ENCODE results near the gene KLHL11. TPM values are rescaled to one million over a fixed set of nuclear protein-coding genes. Genes with fewer than 3 reads are reported as not detected.

The KLHL11 gene
- total and polyA plus RNA-seq, 4 donors: 0.68 to 12.6 (median 7.1) TPM

DNA sequence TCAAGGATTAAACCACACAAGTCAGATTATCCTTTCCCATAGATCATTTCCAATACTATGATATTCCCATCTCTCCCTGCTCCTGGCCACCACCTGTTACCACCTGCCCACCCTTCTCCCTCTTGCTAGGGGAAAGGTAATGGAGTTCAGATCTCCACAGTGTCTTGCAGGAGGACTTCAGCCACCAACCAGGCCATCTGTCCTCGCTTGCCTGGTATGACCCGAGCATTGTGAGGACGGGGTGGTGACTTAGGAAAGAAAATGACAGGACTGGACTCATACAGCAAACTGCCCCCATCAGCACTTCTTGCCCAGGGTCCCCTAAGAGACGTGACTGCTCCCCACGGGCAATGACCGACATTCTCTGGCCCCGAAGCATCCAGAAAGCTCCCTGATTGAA lies 41.6 kb downstream of the KLHL11 start:
- 94% methylated on average over 7 of the region's 7 CpGs for WGBS

More for the DNA sequence above, 41.6 kb downstream of the KLHL11 start:
- Histone ChIP-seq H3K36me3 (ENCODE audit: control insufficient read depth in 4 of 4, insufficient read depth in 3 of 4, low read depth in 1 of 4, low read length in 3 of 4) (peaks cover 0 to 16% (median 4%) of the 10 kb centered on the region in 4 donors), H3K4me1 (ENCODE audit: control insufficient read depth in 4 of 4, insufficient read depth in 4 of 4, low read length in 3 of 4) (no peaks in the 10 kb centered on the region), H3K27me3 (ENCODE audit: control insufficient read depth in 4 of 4, insufficient read depth in 4 of 4, low read length in 3 of 4) (no peaks in the 10 kb centered on the region), H3K27ac (ENCODE audit: low read depth in 1 of 2, low read length in 2 of 2) (no peak overlapping the region), H3K9me3 (ENCODE audit: control insufficient read depth in 4 of 4, low read length in 3 of 4) (no peaks in the 10 kb centered on the region), H3K9ac (ENCODE audit: low read depth in 1 of 2, low read length in 2 of 2) (no peak overlapping the region), H3K4me3 (ENCODE audit: low read depth in 1 of 3, low read length in 3 of 3) (no peak overlapping the region)
- no peak for TF ChIP-seq YY1 (IDR thresholded peaks at IDR 0.05)
- no peak for TF ChIP-seq HNF4A (conservative IDR thresholded peaks at IDR 0.05)
- TF ChIP-seq HNF4G (IDR thresholded peaks at IDR 0.05): no peak
- TF ChIP-seq, protein P1, sequence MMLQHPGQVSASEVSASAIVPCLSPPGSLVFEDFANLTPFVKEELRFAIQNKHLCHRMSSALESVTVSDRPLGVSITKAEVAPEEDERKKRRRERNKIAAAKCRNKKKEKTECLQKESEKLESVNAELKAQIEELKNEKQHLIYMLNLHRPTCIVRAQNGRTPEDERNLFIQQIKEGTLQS (IDR thresholded peaks at IDR 0.05): no peak
- no peak for TF ChIP-seq TAF1 (conservative IDR thresholded peaks at IDR 0.05)
- TF ChIP-seq GABPA (IDR thresholded peaks at IDR 0.05 in 1 of 2, conservative IDR thresholded peaks at IDR 0.05 in 1 of 2): no peak
- TF ChIP-seq, protein P2, sequence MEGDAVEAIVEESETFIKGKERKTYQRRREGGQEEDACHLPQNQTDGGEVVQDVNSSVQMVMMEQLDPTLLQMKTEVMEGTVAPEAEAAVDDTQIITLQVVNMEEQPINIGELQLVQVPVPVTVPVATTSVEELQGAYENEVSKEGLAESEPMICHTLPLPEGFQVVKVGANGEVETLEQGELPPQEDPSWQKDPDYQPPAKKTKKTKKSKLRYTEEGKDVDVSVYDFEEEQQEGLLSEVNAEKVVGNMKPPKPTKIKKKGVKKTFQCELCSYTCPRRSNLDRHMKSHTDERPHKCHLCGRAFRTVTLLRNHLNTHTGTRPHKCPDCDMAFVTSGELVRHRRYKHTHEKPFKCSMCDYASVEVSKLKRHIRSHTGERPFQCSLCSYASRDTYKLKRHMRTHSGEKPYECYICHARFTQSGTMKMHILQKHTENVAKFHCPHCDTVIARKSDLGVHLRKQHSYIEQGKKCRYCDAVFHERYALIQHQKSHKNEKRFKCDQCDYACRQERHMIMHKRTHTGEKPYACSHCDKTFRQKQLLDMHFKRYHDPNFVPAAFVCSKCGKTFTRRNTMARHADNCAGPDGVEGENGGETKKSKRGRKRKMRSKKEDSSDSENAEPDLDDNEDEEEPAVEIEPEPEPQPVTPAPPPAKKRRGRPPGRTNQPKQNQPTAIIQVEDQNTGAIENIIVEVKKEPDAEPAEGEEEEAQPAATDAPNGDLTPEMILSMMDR (IDR thresholded peaks at IDR 0.05; ENCODE audit: low read depth, low read length, missing input control): no peak
- no peak for TF ChIP-seq RAD21 (IDR thresholded peaks at IDR 0.05)
- TF ChIP-seq FOXA1 (IDR thresholded peaks at IDR 0.05): no peak
- TF ChIP-seq, protein P3, sequence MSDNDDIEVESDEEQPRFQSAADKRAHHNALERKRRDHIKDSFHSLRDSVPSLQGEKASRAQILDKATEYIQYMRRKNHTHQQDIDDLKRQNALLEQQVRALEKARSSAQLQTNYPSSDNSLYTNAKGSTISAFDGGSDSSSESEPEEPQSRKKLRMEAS (IDR thresholded peaks at IDR 0.05): no peak
- TF ChIP-seq SP1 (IDR thresholded peaks at IDR 0.05): no peak
- TF ChIP-seq, protein P4, sequence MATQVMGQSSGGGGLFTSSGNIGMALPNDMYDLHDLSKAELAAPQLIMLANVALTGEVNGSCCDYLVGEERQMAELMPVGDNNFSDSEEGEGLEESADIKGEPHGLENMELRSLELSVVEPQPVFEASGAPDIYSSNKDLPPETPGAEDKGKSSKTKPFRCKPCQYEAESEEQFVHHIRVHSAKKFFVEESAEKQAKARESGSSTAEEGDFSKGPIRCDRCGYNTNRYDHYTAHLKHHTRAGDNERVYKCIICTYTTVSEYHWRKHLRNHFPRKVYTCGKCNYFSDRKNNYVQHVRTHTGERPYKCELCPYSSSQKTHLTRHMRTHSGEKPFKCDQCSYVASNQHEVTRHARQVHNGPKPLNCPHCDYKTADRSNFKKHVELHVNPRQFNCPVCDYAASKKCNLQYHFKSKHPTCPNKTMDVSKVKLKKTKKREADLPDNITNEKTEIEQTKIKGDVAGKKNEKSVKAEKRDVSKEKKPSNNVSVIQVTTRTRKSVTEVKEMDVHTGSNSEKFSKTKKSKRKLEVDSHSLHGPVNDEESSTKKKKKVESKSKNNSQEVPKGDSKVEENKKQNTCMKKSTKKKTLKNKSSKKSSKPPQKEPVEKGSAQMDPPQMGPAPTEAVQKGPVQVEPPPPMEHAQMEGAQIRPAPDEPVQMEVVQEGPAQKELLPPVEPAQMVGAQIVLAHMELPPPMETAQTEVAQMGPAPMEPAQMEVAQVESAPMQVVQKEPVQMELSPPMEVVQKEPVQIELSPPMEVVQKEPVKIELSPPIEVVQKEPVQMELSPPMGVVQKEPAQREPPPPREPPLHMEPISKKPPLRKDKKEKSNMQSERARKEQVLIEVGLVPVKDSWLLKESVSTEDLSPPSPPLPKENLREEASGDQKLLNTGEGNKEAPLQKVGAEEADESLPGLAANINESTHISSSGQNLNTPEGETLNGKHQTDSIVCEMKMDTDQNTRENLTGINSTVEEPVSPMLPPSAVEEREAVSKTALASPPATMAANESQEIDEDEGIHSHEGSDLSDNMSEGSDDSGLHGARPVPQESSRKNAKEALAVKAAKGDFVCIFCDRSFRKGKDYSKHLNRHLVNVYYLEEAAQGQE (IDR thresholded peaks at IDR 0.05): no peak
- TF ChIP-seq FOXA2 (IDR thresholded peaks at IDR 0.05): no peak
- TF ChIP-seq JUND (IDR thresholded peaks at IDR 0.05): no peak
- TF ChIP-seq NR2F2 (IDR thresholded peaks at IDR 0.05): no peak
- no peak for TF ChIP-seq RXRA (IDR thresholded peaks at IDR 0.05)
- TF ChIP-seq EGR1 (IDR thresholded peaks at IDR 0.05; ENCODE audit: low read depth in 2 of 2): no peak
- TF ChIP-seq, protein P5, sequence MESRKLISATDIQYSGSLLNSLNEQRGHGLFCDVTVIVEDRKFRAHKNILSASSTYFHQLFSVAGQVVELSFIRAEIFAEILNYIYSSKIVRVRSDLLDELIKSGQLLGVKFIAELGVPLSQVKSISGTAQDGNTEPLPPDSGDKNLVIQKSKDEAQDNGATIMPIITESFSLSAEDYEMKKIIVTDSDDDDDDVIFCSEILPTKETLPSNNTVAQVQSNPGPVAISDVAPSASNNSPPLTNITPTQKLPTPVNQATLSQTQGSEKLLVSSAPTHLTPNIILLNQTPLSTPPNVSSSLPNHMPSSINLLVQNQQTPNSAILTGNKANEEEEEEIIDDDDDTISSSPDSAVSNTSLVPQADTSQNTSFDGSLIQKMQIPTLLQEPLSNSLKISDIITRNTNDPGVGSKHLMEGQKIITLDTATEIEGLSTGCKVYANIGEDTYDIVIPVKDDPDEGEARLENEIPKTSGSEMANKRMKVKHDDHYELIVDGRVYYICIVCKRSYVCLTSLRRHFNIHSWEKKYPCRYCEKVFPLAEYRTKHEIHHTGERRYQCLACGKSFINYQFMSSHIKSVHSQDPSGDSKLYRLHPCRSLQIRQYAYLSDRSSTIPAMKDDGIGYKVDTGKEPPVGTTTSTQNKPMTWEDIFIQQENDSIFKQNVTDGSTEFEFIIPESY (IDR thresholded peaks at IDR 0.05): no peak
- no peak for DNase-seq (ENCODE audit: low spot score)

All from liver (tissue), 9 donors.